Retinal pigment epithelial cell (primary cell): ENCODE data around the gene SPATS2.

Experiments used
- DNase-seq: peaks from one replicate; pipeline ENCODE4 v3.0.0-alpha.2; 2010; ENCODE audit warnings: low read depth
- H3K4me3 ChIP-seq: 2 replicates; pipeline ENCODE4 v1.5.1; 2011; ENCODE audit warnings: mild to moderate bottlenecking, low read length, control low read depth, moderate library complexity
- TF ChIP-seq, protein P1 (sequence below): conservative IDR thresholded peaks from 2 replicates; pipeline ENCODE4 v1.5.1; 2011; ENCODE audit warnings: low read depth, low read length, control low read depth, inconsistent platforms

Gene SPATS2

DNA sequence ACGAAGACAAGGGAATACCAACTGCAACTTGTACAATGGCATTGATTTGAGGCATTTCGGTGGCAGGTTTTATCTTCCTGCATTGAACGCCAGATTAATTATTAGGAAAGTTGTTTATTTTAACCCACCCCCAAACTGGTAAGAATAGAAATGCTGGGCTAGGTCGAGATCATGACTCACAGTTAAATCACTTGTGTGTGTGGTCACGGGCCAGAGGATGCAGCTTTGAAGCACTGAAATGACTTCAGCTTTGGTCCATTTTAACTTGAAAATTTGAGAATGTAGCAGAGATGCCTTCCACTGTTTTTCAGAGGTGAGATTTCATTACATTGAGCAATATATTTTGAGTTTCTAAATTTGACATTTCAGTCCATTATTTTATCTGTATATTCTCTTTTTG, 148.0 kb downstream of the SPATS2 start:
- no peak overlapping the region for H3K4me3 ChIP-seq
- TF ChIP-seq, protein P1, sequence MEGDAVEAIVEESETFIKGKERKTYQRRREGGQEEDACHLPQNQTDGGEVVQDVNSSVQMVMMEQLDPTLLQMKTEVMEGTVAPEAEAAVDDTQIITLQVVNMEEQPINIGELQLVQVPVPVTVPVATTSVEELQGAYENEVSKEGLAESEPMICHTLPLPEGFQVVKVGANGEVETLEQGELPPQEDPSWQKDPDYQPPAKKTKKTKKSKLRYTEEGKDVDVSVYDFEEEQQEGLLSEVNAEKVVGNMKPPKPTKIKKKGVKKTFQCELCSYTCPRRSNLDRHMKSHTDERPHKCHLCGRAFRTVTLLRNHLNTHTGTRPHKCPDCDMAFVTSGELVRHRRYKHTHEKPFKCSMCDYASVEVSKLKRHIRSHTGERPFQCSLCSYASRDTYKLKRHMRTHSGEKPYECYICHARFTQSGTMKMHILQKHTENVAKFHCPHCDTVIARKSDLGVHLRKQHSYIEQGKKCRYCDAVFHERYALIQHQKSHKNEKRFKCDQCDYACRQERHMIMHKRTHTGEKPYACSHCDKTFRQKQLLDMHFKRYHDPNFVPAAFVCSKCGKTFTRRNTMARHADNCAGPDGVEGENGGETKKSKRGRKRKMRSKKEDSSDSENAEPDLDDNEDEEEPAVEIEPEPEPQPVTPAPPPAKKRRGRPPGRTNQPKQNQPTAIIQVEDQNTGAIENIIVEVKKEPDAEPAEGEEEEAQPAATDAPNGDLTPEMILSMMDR = no peak
- DNase-seq = no peak

DNA sequence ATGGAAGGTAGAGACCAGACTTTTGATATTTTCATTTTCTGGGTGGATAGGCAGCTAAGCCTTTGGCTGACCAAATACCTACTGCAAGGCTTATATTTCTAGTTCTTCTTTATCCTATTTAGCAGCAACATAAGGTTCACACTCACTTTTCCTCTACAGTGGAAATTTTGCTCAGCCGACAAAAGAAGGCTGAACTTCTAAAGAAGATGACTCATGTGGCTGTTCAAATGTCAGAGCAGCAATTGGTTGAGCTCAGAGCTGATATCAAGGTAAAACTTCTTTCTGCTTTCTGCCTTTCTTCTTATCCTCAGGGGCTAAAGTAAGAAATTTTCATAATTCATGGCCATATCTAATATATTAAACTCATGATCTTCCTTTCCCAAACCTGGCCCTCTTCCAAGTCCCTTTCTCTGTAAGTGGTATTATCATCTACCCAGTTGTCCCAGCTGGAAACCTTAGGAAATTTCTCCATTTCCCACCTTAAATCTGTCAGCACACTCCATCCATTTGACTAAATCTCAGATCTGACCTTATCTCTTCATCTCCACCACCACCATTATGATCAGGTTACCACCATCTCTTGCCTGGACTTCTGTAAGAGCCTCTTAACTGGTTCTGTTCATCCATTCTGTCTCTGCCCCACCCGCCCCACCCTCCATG, 151.8 kb downstream of the SPATS2 start:
- TF ChIP-seq, protein P1 = no peak
- DNase-seq = peak; percentile 32

DNA sequence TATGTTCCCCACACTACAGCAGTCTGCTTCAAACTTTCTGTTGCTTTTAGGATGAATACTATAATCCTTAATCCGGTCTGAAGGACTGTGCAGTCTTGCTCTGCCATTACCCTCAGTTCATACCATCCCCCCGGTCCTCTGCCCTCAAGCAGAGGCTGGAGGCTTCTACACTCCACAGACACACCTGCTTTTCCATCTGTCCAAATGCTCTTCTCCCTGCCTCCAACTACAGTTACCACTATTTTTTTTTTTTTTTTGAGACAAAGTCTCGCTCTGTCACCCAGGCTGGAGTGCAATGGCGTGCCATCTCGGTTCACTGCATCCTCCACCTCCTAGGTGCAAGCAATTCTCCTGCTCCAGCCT, 152.3 kb downstream of the SPATS2 start:
- TF ChIP-seq, protein P1 = no peak
- DNase-seq = no peak
- H3K4me3 ChIP-seq = no peak overlapping the region

More for the DNA sequence above, 151.8 kb downstream of the SPATS2 start:
- no peak overlapping the region for H3K4me3 ChIP-seq

DNA sequence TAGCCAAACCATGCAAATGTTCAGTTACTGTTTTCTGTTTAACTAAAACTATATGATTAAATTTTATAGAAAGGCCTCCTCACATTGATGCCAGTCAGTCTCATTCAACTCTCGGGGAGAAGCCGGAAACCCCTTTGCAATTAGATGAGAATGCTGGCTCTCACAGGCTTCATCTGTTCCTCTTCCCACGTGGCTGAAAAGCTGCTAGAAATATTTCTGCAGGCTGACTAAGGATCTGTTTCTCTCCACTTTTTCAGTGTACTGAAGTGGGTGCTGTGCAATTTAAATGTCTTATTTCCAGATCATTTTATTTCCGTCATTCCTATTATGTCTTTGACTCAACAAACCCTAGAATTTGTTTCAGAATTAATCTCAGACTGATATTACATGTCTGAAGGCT, 154.1 kb downstream of the SPATS2 start:
- no peak overlapping the region for H3K4me3 ChIP-seq
- DNase-seq = no peak
- TF ChIP-seq, protein P1 = no peak

DNA sequence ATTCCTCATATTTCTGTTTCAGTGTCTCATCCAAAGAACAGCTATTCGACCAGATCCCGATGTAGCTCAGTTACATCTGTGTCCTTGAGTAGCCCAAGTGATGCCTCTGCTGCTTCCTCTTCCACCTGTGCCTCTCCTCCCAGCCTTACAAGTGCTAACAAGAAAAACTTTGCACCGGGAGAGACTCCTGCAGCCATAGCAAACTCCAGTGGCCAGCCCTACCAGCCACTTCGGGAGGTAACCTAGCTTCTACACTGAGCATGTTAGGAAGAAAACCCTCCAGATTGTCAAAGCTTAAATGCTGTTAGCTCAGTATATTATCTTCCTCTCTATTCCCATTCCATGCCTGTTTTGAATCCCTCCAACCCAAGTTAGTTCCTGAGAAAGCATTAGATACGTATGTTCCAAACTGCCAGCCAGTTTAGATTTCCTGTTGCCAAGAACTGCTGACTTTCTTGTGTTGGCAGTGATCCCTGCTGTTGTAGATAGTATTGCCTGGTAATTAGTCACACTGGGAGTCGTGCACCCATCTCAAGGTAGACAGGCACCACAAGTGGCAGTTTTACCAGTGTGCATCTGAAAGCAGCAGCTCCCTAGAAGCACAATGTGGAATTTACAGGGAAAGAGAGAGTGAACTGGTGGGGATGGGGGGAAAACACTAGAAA, 157.5 kb downstream of the SPATS2 start:
- H3K4me3 ChIP-seq = no peak overlapping the region
- DNase-seq = no peak
- TF ChIP-seq, protein P1 = no peak

DNA sequence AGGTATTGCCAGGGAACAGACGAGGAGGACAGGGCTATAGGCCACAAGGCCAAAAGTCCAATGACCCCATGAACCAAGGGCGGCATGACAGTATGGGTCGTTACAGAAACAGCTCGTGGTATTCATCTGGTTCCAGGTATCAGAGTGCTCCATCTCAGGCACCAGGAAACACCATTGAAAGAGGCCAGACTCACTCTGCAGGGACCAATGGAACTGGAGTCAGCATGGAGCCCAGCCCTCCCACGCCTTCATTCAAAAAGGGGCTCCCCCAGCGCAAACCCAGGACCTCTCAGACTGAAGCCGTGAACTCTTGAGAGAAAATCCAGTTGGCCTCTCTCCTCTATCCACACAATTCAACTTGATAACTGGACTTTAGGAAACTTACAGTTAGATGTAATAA, 158.7 kb downstream of the SPATS2 start:
- H3K4me3 ChIP-seq = no peak overlapping the region
- no peak for DNase-seq
- TF ChIP-seq, protein P1 = no peak

DNA sequence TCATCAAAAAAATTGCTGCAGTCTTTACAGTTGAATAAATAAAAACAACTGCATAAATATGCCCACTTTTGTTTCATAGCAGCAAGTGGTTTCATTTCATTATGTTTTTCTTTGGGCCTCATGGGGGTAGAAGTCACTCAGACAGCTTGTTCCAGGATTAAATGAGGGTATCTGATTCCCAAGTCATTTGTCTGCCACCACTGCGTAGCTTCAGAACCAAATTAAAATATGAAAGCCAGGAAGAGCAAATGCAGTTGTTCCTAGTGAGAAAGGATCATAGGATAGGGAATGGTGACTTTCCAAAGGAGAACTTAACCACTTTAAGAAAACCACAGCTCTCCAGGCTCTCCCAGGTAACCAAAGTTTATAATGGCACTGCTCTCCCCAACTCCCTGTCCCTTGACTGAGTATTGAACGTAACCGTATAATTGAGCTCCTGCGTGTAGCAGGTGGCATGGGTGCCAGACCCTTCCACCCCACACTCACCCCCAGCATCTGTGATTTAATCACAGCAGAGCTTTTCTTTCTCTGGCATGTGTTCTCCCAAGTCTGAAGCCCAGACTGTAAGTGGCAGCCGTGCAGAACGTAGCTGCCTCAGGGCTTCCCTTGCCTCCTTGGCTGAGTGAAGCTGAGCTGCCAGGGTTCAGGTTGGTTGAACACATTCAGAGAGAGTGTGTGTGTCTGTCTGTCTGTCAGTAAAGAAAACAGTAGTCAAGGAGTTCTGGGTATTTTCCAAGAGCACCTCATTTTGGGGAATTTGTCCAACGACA, 160.3 kb downstream of the SPATS2 start:
- DNase-seq = no peak
- no peak overlapping the region for H3K4me3 ChIP-seq
- TF ChIP-seq, protein P1 = no peak
